GM23338 (cell line): ENCODE measurements around the gene R3HDM2.
A peak's percentile ranks its signal among the peaks of the same experiment; 100 is the strongest.

Experiments
- CREB1 ChIP-seq: fragments of 250-450 bp; sonication (Bioruptor Pico); IDR thresholded peaks from 2 replicates; pipeline ENCODE4 v1.5.0; 2020; ENCODE audit warnings: low read depth, mild to moderate bottlenecking, moderate library complexity
- CTCF ChIP-seq, 2 experiments: fragments of 200-600 bp in 1 of 2; sonication (generic) in 1 of 2; conservative IDR thresholded peaks; 2 replicates each; pipeline versions ENCODE4 v1.5.1 to v1.6.1; 2016 to 2017; ENCODE audit warnings: antibody characterized with exemption in 2 of 2, low read depth in 2 of 2, mild to moderate bottlenecking in 2 of 2, moderate library complexity in 1 of 2
- ETS1 ChIP-seq: IDR thresholded peaks from 2 replicates; pipeline ENCODE4 v1.6.1; 2016; ENCODE audit warnings: antibody characterized with exemption
- EZH2 ChIP-seq: fragments of 200-600 bp; sonication (generic); IDR thresholded peaks from one replicate; pipeline ENCODE4 v1.8.0; 2017; ENCODE audit warnings: antibody characterized with exemption, mild to moderate bottlenecking, low read depth; ENCODE audit not compliant: unreplicated experiment
- EZH2phosphoT487 ChIP-seq: fragments of 200-600 bp; sonication (generic); IDR thresholded peaks from one replicate; pipeline ENCODE4 v1.8.1; 2018; ENCODE audit warnings: antibody characterized with exemption; ENCODE audit not compliant: unreplicated experiment
- JUNB ChIP-seq: IDR thresholded peaks from one replicate; pipeline ENCODE4 v1.6.1; 2016; ENCODE audit warnings: antibody characterized with exemption; ENCODE audit not compliant: unreplicated experiment
- NANOG ChIP-seq: IDR thresholded peaks from 2 replicates; pipeline ENCODE4 v1.6.1; 2016; ENCODE audit warnings: antibody characterized with exemption, borderline replicate concordance
- POLR2AphosphoS5 ChIP-seq: IDR thresholded peaks from 2 replicates; pipeline ENCODE4 v1.6.1; 2016; ENCODE audit warnings: antibody characterized with exemption, low read depth
- REST ChIP-seq: IDR thresholded peaks from one replicate; pipeline ENCODE4 v1.6.1; 2018; ENCODE audit warnings: antibody characterized with exemption; ENCODE audit not compliant: unreplicated experiment
- STAT1 ChIP-seq: IDR thresholded peaks from one replicate; pipeline ENCODE4 v1.6.1; 2016; ENCODE audit warnings: antibody characterized with exemption; ENCODE audit not compliant: unreplicated experiment
- ZNF114 ChIP-seq: fragments of 250-450 bp; sonication (Bioruptor Pico); IDR thresholded peaks from 2 replicates; pipeline ENCODE4 v1.5.0; 2020; ENCODE audit warnings: mild to moderate bottlenecking, moderate library complexity
- ZNF331 ChIP-seq: fragments of 250-450 bp; sonication (Bioruptor Pico); IDR thresholded peaks from 2 replicates; pipeline ENCODE4 v1.5.0; 2020; ENCODE audit warnings: low read depth, mild to moderate bottlenecking, moderate library complexity
- ZNF462 ChIP-seq: fragments of 250-450 bp; sonication (Bioruptor Pico); IDR thresholded peaks from 2 replicates; pipeline ENCODE4 v1.5.0; 2020; ENCODE audit warnings: mild to moderate bottlenecking, moderate library complexity

- TF ChIP-seq EZH2 (peak; percentile 17), STAT1 (no peak), POLR2AphosphoS5 (no peak), CREB1 (CRISPR knock-in tag) (no peak), CTCF (conservative IDR thresholded peaks at IDR 0.05; ENCODE audit: low read depth in 2 of 2) (no peak), REST (no peak), ZNF114 (no peak), EZH2phosphoT487 (no peak), JUNB (no peak), ZNF331 (no peak), ETS1 (no peak), NANOG (no peak), ZNF462 (CRISPR knock-in tag) (no peak)
Measured at GRCh38 chr12:57237932-57238853, 192.7 kb downstream of the R3HDM2 start.
